ENCODE measurements around the gene OOSP1.
"Not testable (repeated sequence)": the region's sequence is repeated elsewhere in the genome, so short reads cannot be mapped to it uniquely, and the experiment has no call there.

The OOSP1 gene, protein sequence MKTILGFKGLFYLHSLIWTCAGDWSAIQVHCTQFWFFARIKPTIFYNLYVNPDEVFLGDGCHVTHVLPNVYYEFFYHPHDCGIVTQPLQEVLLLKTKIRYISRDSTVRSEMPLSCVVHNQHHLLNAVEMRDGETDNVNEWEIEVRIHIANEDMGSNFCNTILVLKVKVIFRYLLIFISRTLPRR

DNA sequence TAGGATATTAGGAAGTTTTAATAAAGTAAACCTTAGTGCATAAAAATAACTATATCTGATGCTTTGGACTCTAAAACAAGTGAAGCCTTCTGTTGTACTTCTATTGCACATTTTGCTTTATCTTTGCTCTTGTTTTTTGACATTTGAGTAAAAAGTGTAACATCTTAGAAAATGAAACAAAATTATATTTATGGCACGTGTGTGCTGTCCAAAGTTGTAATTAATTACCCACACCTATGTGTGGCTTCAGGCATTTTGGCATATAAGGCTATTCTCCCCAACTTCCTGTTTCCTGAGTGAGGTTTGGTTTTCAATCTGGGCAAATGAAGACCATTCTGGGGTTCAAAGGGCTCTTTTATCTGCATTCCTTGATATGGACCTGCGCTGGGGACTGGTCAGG lies at the start of gene OOSP1:
OOSP1 (plus strand) TSS at position 301 of the 400 bp plus-strand sequence; CDS start at position 324, 23 bp downstream.
- DNase-seq (ENCODE audit: low read depth) = no peak

DNA sequence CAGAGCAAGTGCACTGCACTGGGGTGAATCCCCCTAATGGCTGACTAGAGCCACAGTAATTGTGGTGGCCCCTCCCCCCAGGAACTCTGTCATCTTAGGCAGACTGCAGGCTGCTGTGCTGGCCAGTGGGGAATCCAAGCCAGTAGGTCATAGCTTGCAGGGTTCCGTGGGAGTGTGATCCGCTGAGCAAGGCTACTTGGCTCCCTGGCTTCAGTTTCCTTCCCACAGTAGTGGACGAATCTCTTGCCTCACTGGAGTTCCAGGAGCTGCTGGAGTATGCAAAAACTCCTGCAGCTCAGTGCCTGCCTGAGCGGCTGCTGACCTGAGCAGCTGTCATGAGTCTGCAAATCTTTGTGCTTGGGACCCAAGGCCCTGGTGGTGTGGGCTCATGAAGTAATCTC lies 46.5 kb upstream of the OOSP1 start:
- DNase-seq (ENCODE audit: low read depth) = no peak

DNA sequence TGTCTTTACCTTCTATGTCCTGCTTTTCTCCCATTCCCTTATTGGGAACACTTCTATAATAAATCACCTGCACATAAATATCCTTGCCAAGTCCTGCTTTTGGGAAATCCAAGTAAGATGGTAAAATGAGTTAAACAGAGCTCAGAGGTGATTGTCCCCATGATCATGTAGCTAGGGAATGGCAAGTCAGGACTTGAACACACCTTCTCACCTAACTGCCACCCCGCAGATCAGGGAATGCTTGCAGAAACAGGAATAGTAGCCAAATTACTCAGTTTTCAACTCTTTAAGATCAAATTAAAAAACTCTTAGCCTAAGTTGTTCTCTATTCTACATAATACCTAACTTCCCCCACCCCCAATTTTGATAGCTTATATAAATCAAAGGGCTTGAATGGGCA lies 43.6 kb upstream of the OOSP1 start:
- DNase-seq (ENCODE audit: low read depth) = no peak

DNA sequence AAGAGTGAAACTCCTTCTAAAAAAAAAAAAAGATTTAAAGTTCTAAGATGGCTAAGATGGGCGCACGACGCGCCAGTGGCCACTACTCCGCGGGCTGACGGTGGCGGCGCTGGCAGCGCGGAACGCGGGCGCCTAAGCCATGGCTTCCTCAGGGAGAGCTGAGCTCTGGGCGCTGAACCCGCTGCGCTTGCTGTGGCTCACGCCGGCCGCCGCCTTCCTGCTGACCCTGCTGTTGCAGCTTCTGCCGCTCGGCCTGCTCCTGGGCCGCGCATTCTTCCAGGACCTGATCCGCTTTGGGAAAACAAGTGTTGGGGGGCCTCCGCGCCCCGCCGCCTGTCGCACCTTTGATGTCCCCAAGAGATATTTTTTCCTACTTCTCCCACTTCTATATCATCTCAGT lies 40.2 kb upstream of the OOSP1 start:
- DNase-seq (ENCODE audit: low read depth) = no peak

- no peak for DNase-seq (ENCODE audit: low read depth)
Measured at GRCh38 chr11:59898650-59899049, 39.6 kb upstream of the OOSP1 start.

GRCh38 chr11:59899532-59899931 lies 38.7 kb upstream of the OOSP1 start:
- DNase-seq (ENCODE audit: low read depth) = no peak

GRCh38 chr11:59900366-59901126 lies 37.7 kb upstream of the OOSP1 start:
- DNase-seq (ENCODE audit: low read depth) = no peak

- no peak for DNase-seq (ENCODE audit: low read depth)
Measured at GRCh38 chr11:59901306-59901705, 36.9 kb upstream of the OOSP1 start.

DNA sequence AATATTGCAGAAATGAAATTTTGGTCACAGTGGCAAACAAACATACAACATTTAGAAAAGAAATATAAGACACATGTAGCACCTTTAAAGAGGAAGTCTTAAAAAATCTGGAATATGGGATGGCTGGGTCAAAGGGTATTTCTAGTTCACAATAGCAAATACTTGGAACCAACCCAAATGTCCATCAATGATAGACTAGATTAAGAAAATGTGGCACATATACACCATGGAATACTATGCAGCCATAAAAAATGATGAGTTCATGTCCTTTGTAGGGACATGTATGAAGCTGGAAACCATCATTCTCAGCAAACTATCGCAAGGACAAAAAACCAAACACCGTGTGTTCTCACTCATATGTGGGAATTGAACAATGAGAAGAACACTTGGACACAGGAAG lies 34.7 kb upstream of the OOSP1 start:
- DNase-seq (ENCODE audit: low read depth) = not testable (repeated sequence)

DNA sequence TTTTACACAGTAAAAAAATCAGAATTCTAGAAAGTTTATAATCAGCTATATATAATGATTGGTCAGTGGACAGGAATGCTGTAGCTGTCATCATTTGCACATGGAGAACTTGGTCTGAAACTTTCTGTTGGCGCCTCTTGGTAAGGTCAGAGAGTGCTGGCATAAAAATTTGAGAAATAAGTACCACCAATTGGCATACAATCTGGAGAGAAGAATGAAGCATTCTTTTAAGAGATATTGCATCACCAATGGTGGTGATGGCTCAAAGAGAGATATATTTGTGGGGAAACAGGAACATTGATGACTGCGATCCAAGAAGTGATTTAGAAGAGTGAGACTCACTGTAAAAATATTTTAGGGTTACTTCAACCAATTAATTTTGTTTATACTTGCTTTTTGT lies 19.8 kb upstream of the OOSP1 start:
- DNase-seq (ENCODE audit: low read depth) = no peak

- DNase-seq (ENCODE audit: low read depth) = no peak
Measured at GRCh38 chr11:59918987-59919589, 19.1 kb upstream of the OOSP1 start.

- DNase-seq (ENCODE audit: low read depth) = no peak
Measured at GRCh38 chr11:59923813-59924212, 14.4 kb upstream of the OOSP1 start.

GRCh38 chr11:59931688-59932087 lies 6.5 kb upstream of the OOSP1 start:
- DNase-seq (ENCODE audit: low read depth) = no peak

- no peak for DNase-seq (ENCODE audit: low read depth)
Measured at GRCh38 chr11:59938718-59939117, 486 bp downstream of the OOSP1 start.

DNA sequence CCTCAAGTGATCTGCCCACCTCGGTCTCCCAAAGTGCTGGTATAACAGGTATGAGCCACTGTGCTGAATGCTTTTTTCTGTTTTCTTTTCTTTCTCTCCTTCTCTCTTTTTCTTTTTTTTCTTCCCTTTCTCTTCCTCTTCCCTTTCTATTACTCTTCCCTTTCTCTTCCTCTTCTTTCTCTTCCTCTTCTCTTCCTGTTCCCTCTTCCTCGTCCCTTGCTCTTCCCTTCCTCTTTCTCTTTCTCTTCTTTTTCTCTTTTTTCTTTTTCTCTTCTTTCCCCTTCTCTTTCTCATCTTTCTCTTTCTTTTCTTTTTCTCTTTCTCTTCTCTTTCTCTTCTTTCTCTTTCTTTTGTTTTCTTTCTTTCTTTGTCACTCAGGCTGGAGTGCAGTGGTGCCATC lies 1.2 kb downstream of the OOSP1 start:
- no peak for DNase-seq (ENCODE audit: low read depth)

DNA sequence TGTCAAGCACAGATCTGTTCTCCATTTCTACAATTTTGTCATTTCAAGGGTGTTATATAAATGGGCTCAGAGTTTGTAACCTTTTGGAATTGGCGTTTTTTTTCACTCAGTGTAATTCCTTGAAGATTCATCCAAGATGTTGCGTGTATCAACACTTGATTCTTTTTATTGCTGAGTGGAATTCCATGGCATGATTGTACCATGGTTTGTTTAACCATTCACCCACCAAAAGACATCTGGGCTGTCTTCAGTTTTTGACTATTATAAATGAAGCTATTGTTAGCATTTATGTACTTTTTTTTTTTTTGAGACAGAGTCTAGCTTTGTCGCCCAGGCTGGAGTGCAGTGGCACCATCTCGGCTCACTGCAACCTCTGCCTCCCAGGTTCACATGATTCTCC lies 2.9 kb downstream of the OOSP1 start:
- no peak for DNase-seq (ENCODE audit: low read depth)

- DNase-seq (ENCODE audit: low read depth) = no peak
Measured at GRCh38 chr11:59943997-59944714, 5.9 kb downstream of the OOSP1 start.

DNA sequence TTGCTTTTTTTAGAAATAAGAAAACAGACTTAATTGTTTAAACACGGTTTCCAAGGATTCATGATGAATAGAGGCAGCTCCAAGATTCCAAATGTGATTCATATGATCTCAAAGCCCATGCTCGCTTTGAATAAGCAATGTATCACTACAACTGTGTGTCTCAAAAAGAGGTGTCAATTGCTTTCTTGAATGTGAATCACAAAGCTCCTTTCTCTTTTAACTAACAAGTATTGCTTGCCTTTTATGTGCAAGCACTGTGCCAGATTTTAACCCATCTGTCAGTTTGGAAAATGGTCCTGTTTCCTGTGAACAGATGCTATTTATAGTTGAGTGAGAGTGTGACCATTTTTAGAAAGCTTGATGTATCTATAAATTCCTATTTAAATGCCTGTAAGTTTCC lies 6.5 kb downstream of the OOSP1 start:
- no peak for DNase-seq (ENCODE audit: low read depth)

DNA sequence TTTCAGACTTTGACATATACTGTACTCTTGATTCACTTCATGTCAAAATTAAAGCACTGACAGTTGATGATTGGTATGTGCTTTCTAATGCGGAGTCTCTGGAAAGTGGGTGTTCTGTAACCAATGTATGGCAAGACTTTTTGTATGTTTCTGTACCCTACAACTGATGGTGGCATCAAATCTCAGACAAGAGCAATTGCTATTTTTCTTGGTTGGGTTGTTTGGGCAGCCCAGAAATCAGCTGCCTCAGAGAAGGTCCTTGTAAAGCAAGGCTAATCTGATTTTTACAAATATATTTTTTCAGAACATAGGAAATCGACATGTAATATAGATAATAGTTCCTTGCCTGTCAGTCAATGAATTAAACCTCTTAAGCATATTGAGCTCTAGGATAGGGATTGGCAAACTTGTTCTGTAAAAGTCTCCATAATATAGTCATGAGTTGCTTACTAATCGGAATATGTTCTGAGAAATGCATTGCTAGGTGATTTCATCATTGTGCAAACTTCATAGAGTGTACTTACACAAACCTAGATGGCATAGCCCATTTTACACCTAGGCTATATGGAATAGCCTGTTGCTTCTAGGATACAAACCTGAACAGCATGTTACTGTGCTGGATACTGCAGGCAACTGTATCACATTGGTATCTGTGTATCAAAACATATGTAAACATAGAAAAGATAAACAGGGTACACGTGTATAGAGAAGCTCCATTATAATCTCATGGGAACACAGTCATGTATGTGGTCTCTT lies 15.4 kb downstream of the OOSP1 start:
- no peak for DNase-seq (ENCODE audit: low read depth)

- no peak for DNase-seq (ENCODE audit: low read depth)
Measured at GRCh38 chr11:59954219-59954847, 16.1 kb downstream of the OOSP1 start.

DNA sequence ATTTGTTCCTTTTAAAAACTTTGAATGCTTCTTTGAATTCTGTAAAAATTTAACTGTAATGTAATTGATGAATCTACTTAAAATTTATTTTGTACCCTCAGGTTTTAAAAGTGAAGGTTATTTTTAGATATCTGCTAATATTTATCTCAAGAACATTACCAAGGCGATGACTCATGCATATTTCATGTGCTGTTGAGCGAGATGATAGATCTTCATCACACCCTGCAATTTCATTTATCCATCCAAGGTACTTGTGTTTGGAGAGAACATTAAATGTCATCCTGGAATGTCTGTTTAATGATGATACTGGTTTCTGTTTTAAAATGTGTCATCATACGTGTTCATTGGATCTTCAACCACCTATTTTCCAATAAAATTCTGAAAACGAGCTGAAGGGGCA lies 18.9 kb downstream of the OOSP1 start:
- DNase-seq (ENCODE audit: low read depth) = no peak
